Sigmoid colon (tissue), 4 donors: ENCODE data around the gene PRRT1B.

Experiments used
- CTCF ChIP-seq, 4 experiments: fragments of 450-650 bp in 3 of 4; fragments of 200-600 bp in 1 of 4; IDR thresholded peaks; one replicate each; pipeline ENCODE4 v1.5.1; 2016 to 2019; ENCODE audit warnings: antibody characterized with exemption in 4 of 4, mild to moderate bottlenecking in 3 of 4, moderate library complexity in 2 of 4
- EP300 ChIP-seq, 4 donors: sonication (generic); formaldehyde crosslinking; IDR thresholded peaks; one replicate each; pipeline ENCODE4 v1.6.1; 2017; ENCODE audit warnings: antibody characterized with exemption in 4 of 4
- POLR2A ChIP-seq, 2 donors: fragments of 450-650 bp; IDR thresholded peaks; one replicate each; pipeline ENCODE4 v1.6.1; 2016; ENCODE audit warnings: antibody characterized with exemption in 2 of 2, mild to moderate bottlenecking in 2 of 2, moderate library complexity in 2 of 2
- POLR2AphosphoS5 ChIP-seq, 4 donors: sonication (generic); formaldehyde crosslinking; IDR thresholded peaks; one replicate each; pipeline ENCODE4 v1.6.1; 2017; ENCODE audit warnings: antibody characterized with exemption in 4 of 4

DNA sequence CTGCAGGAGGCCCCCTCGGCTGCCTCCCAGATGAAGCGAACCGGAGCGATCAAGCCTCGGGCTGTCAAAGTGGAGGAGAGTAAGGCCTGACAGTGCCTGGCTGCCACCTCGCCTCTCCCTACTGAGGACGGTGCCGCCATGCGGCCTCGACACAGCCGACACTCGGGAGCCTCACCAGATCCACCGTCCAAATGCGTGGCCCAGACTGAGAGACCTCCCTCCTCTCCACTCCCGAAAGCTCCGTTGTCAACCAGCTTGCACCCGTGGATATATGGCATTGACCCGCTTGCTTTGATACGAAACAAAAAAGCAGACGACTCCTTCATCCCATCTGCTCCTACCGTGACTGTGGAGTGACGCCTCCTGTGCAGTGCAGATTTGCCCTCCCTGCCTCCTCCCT lies 49.5 kb upstream of the PRRT1B start:
- TF ChIP-seq CTCF (IDR thresholded peaks at IDR 0.05) (no peak), POLR2A (IDR thresholded peaks at IDR 0.05) (no peak), POLR2AphosphoS5 (IDR thresholded peaks at IDR 0.05) (no peak), EP300 (IDR thresholded peaks at IDR 0.05) (no peak)
